ENCODE data around the gene SSR2. TPM values are rescaled to one million over a fixed set of nuclear protein-coding genes. Genes with fewer than 3 reads are reported as not detected.

SSR2 gene
- total RNA-seq, 1 donor from 2014 or later = 299 TPM

GRCh38 chr1:155968670-155969069, 52.1 kb downstream of the SSR2 start:
- Mint-ChIP-seq H3K27me3 (no peaks in the 10 kb centered on the region), H3K27ac (peak overlapping the region; percentile 89), H3K36me3 (ENCODE audit: insufficient read depth) (peaks cover 15% of the 10 kb centered on the region), H3K4me1 (ENCODE audit: low read depth) (peaks cover 38% of the 10 kb centered on the region), H3K4me3 (ENCODE audit: low read depth) (no peak overlapping the region), H3K9me3 (ENCODE audit: low read depth) (no peaks in the 10 kb centered on the region)
- no peak for TF ChIP-seq CTCF (IDR thresholded peaks at IDR 0.05; ENCODE audit: unreplicated experiment)
- DNase-seq (ENCODE audit: low spot score, unreplicated experiment) = no peak

GRCh38 chr1:155968051-155968400, 52.7 kb downstream of the SSR2 start:
- H3K4me3 Mint-ChIP-seq (ENCODE audit: low read depth) = no peak overlapping the region

DNA sequence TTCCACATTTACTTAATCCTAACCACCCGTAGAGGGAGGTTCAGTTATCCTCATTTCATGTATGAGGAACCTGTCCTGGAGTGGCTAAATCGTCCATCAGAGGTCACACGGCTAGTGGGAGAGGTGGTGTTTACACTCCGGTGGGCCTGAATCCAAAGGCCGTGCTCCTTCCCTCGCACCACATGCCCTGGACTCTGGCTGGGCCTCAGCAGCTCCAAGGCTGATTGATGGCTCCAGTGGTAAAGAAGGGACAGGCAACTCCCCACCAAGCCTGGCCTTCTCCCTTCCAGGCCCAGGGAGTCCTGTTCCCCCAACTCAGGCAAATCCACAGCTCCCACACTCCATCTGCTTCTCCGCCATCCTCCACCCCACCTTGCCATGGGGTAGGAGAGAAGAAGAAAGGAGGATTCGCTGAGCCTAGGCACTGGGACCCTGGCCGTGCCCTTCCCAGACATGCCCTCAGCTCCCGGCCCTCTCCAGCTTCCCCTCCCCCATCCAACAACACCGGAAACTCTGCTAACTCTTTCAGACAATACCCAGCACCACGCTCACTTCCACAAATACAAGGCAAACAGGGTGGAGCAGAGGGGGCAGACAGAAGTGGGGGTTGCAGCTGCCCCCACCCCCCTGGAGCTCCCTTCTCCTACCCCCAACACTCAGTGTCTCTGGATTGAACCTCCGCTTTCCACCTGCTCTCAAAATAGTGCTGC, 53.3 kb downstream of the SSR2 start:
- Mint-ChIP-seq H3K36me3 (ENCODE audit: insufficient read depth) (peaks cover 15% of the 10 kb centered on the region), H3K4me1 (ENCODE audit: low read depth) (peaks cover 31% of the 10 kb centered on the region), H3K9me3 (ENCODE audit: low read depth) (no peaks in the 10 kb centered on the region), H3K27ac (peak overlapping the region; percentile 87), H3K27me3 (no peaks in the 10 kb centered on the region), H3K4me3 (ENCODE audit: low read depth) (no peak overlapping the region)
- no peak for DNase-seq (ENCODE audit: low spot score, unreplicated experiment)
- TF ChIP-seq CTCF (IDR thresholded peaks at IDR 0.05; ENCODE audit: unreplicated experiment) = no peak

More at GRCh38 chr1:155968051-155968400, 52.7 kb downstream of the SSR2 start:
- no peak for TF ChIP-seq CTCF (IDR thresholded peaks at IDR 0.05; ENCODE audit: unreplicated experiment)
- Mint-ChIP-seq H3K4me1 (ENCODE audit: low read depth) (peaks cover 36% of the 10 kb centered on the region), H3K27me3 (no peaks in the 10 kb centered on the region), H3K9me3 (ENCODE audit: low read depth) (no peaks in the 10 kb centered on the region), H3K36me3 (ENCODE audit: insufficient read depth) (peaks cover 15% of the 10 kb centered on the region), H3K27ac (peak overlapping the region; percentile 87)
- DNase-seq (ENCODE audit: low spot score, unreplicated experiment) = no peak

DNA sequence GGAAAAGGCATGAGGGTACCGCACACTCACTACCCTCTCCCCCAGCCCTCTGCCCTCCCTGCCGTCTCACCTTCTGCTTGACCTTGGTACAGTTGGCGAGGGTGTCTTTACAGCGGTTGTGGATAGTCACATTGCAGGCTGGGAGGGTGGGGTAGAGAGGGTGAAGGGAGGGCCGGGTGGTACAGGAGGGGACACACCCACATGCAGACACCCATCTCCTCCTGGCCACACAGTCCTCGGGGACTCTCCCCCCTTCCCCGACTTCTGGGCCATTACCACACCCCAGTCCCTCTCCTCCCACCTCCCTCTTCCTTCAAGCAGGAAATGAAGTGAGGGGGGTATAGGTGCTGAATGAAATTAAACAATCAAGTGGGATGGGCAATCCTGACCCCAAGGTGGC, 54.0 kb downstream of the SSR2 start:
- no peak for TF ChIP-seq CTCF (IDR thresholded peaks at IDR 0.05; ENCODE audit: unreplicated experiment)
- peak overlapping the region; percentile 57 for H3K27ac Mint-ChIP-seq
- peaks cover 26% of the 10 kb centered on the region for H3K4me1 Mint-ChIP-seq (ENCODE audit: low read depth)
- H3K27me3 Mint-ChIP-seq = no peaks in the 10 kb centered on the region
- H3K9me3 Mint-ChIP-seq (ENCODE audit: low read depth) = no peaks in the 10 kb centered on the region
- DNase-seq (ENCODE audit: low spot score, unreplicated experiment) = no peak
- peaks cover 17% of the 10 kb centered on the region for H3K36me3 Mint-ChIP-seq (ENCODE audit: insufficient read depth)
- no peak overlapping the region for H3K4me3 Mint-ChIP-seq (ENCODE audit: low read depth)

DNA sequence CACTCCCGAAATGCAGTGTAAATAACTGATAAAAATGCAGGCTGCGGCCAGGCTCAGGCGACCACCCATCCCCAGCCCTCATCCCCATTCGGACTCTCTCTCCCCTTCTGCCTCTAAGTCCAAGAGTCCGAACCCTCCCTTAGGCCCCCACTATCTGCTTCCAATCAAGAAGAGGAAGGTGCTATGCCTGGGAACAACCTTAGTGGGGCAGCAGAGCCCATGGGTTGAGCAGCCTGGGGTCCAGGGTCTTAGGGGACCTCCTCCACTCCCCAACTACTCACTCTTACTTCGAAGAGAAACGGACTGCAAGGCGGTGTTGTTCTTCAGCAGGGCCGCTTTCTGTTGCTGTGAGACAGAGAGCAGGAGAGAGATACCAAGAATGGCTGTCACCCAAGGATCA, 54.6 kb downstream of the SSR2 start:
- H3K9me3 Mint-ChIP-seq (ENCODE audit: low read depth) = no peaks in the 10 kb centered on the region
- peak overlapping the region; percentile 56 for H3K27ac Mint-ChIP-seq
- DNase-seq (ENCODE audit: low spot score, unreplicated experiment) = no peak

More for the DNA sequence above, 54.6 kb downstream of the SSR2 start:
- Mint-ChIP-seq H3K36me3 (ENCODE audit: insufficient read depth) (peaks cover 21% of the 10 kb centered on the region), H3K4me3 (ENCODE audit: low read depth) (no peak overlapping the region), H3K27me3 (no peaks in the 10 kb centered on the region), H3K4me1 (ENCODE audit: low read depth) (peaks cover 26% of the 10 kb centered on the region)
- peak; percentile 14 for TF ChIP-seq CTCF (IDR thresholded peaks at IDR 0.05; ENCODE audit: unreplicated experiment)
